K562 (cell line): ENCODE measurements around the gene OR7D2. TPM values are rescaled to one million over a fixed set of nuclear protein-coding genes. Genes with fewer than 3 reads are reported as not detected.
A peak's percentile ranks its signal among the peaks of the same experiment; 100 is the strongest.

Experiments used
- ATAC-seq: fragments of 200-7000 bp; cut with Tn5 transposase; 3 replicates; pipeline ENCODE4 v1.9.1; 2020; ENCODE audit warnings: moderate library complexity
- Bru-seq: library from RNA; stranded (reverse); fragments of 400-500 nt; gene quantifications from one replicate; lab custom pipeline; 2021; lab: Mats Ljungman, UMichigan
- BruChase-seq, 2 experiments: library from RNA; stranded (reverse); fragments of 400-500 nt; gene quantifications; one replicate each; lab custom pipeline; 2021; lab: Mats Ljungman, UMichigan
- BruUV-seq: library from RNA; stranded (reverse); fragments of 400-500 nt; replicated peaks from 2 replicates; lab custom pipeline; 2021; lab: Mats Ljungman, UMichigan
- CTCF ChIA-PET: fragments of 300-600 bp; formaldehyde crosslinking; extraction: SDS; loops from one replicate; lab custom pipeline; 2021; ENCODE audit warnings: low intra/inter-chr PET ratio; lab: Yijun Ruan, JAX
- POLR2A ChIA-PET: fragments of 300-600, 350-650 bp; sonication (Branson Sonifier 250); formaldehyde crosslinking; extraction: SDS; loops from one replicate; lab custom pipeline; 2021; ENCODE audit warnings: antibody characterized with exemption, inconsistent platforms; lab: Yijun Ruan, JAX
- DNase-seq, 4 experiments: peaks; one replicate each; pipeline versions ENCODE4 v3.0.0 to v3.0.0-alpha.2; 2011 to 2018; ENCODE audit warnings: low spot score in 3 of 4, mixed read lengths in 3 of 4; ENCODE audit errors: extremely low read depth in 1 of 4
- FAIRE-seq: peaks from 2 replicates; lab custom pipeline; 2011; peaks lifted over from hg19 to GRCh38; lab: Jason Lieb, UNC
- H2AFZ ChIP-seq: 2 replicates; pipeline ENCODE4 v1.6.0; 2011; ENCODE audit warnings: low read depth, low read length, control low read depth, inconsistent platforms
- H3K27ac ChIP-seq: fragments of 200-600 bp; 3 replicates; pipeline ENCODE4 v1.8.0; 2011; ENCODE audit warnings: low read depth, mild to moderate bottlenecking, control low read depth, inconsistent platforms, low read length, moderate library complexity, mixed read lengths; ENCODE audit errors: extremely low read depth
- H3K27me3 ChIP-seq, 2 experiments: fragments of 300-600 bp in 1 of 2; 2 replicates in 1 of 2; 3 replicates in 1 of 2; pipeline versions ENCODE4 v1.6.0 to v1.8.0; 2011; ENCODE audit warnings: inconsistent platforms in 2 of 2, low read length in 2 of 2, mild to moderate bottlenecking in 1 of 2, mixed read lengths in 1 of 2, moderate library complexity in 1 of 2; ENCODE audit not compliant: control insufficient read depth in 2 of 2, insufficient read depth in 2 of 2
- H3K36me3 ChIP-seq: fragments of 300-600 bp; 3 replicates; pipeline ENCODE4 v1.8.0; 2011; ENCODE audit warnings: mild to moderate bottlenecking, low read length, inconsistent platforms; ENCODE audit not compliant: control insufficient read depth, insufficient read depth
- H3K4me1 ChIP-seq, 2 experiments: fragments of 200-600 bp in 1 of 2; replicated peaks in 1 of 2; 2 replicates in 1 of 2; 3 replicates in 1 of 2; pipeline versions ENCODE4 v1.5.1 to v1.8.0; 2011; ENCODE audit warnings: inconsistent platforms in 2 of 2, low read length in 2 of 2, mild to moderate bottlenecking in 1 of 2, mixed read lengths in 1 of 2, moderate library complexity in 1 of 2; ENCODE audit not compliant: control insufficient read depth in 2 of 2, insufficient read depth in 2 of 2
- H3K4me2 ChIP-seq: 2 replicates; pipeline ENCODE4 v1.6.1; 2011; ENCODE audit warnings: low read length, control low read depth, inconsistent platforms, mixed read lengths; ENCODE audit not compliant: insufficient read depth
- H3K4me3 ChIP-seq: fragments of 200-600 bp; sonication (generic), shearing (Covaris generic); 2 replicates; pipeline ENCODE4 v1.5.1; 2016; ENCODE audit warnings: control low read depth, inconsistent platforms
- H3K79me2 ChIP-seq: fragments of 200-600 bp; 3 replicates; pipeline ENCODE4 v1.8.0; 2011; ENCODE audit warnings: low read length, inconsistent platforms; ENCODE audit not compliant: control insufficient read depth, insufficient read depth
- H3K9ac ChIP-seq, 2 experiments: 2 replicates each; pipeline versions ENCODE4 v1.6.0 to v1.6.1; 2011; ENCODE audit warnings: low read depth in 2 of 2, low read length in 2 of 2, control low read depth in 1 of 2, inconsistent platforms in 1 of 2, mild to moderate bottlenecking in 1 of 2, mixed read lengths in 1 of 2; ENCODE audit not compliant: insufficient read depth in 1 of 2
- H3K9me1 ChIP-seq: one replicate; pipeline ENCODE4 v1.6.0; 2011; ENCODE audit warnings: inconsistent platforms, mild to moderate bottlenecking, low read length, moderate library complexity; ENCODE audit not compliant: control insufficient read depth, insufficient read depth
- H3K9me3 ChIP-seq: replicated peaks from 2 replicates; pipeline ENCODE4 v1.5.1; 2011; ENCODE audit warnings: low read depth, low read length, inconsistent platforms; ENCODE audit not compliant: control insufficient read depth, insufficient read depth
- H4K20me1 ChIP-seq: replicated peaks from 2 replicates; pipeline ENCODE4 v1.6.1; 2011; ENCODE audit warnings: low read length, inconsistent platforms, mixed read lengths; ENCODE audit not compliant: control insufficient read depth, insufficient read depth
- ZNF384 ChIP-seq: IDR thresholded peaks from 2 replicates; pipeline ENCODE4 v1.6.1; 2012; ENCODE audit warnings: low read depth, low read length, improper control_type of control experiment
- WGBS: fragments of 100-300 bp; shearing (Covaris generic); methylation state at CpG from one replicate; pipeline ENCODE4 v1.1.6; 2016; ENCODE audit warnings: low coverage, mixed read lengths; ENCODE audit not compliant: insufficient coverage; ENCODE audit errors: missing lambda C conversion rate; 5-methylcytosine and 5-hydroxymethylcytosine counted together
- in situ Hi-C: fragments of 300-500 bp; cut with MboI; formaldehyde crosslinking; loops from 4 replicates; pipeline ENCODE4 v1.15.0; 2018; ENCODE audit warnings: inconsistent platforms, mixed read lengths
- intact Hi-C: fragments of 100-400 bp; cut with micrococcal nuclease; formaldehyde crosslinking; loops from 2 replicates; pipeline ENCODE4 v1.14.2; 2022
- long read RNA-seq, 3 experiments: library from polyadenylated mRNA in 2 of 3; library from RNA in 1 of 3; unstranded in 2 of 3; stranded (forward) in 1 of 3; transcript quantifications; one replicate each; pipeline ENCODE4 v2.0.0, GENCODE V29; 2019 to 2022
- polyA minus RNA-seq, 3 experiments: library from RNA; depleted of rRNA, polyadenylated mRNA; stranded (reverse); fragments of >200 nt; gene quantifications; 2 replicates each; pipeline ENCODE4 v1.2.3, GENCODE V29; 2011
- polyA plus RNA-seq, 8 experiments: library from polyadenylated mRNA; depleted of rRNA in 4 of 8; stranded (reverse) in 5 of 8; unstranded in 3 of 8; fragments of >200 nt; fragmentation: Nextera tagmentation in 2 of 8; fragmentation: Illumina TruSeq in 1 of 8; extraction: Ambion mirVana in 2 of 8; extraction: Trizol in 1 of 8; gene quantifications; 2 replicates each; pipeline versions ENCODE4 v1.2.1 to v1.2.3, GENCODE V29; 2011 to 2014; ENCODE audit warnings: inconsistent platforms in 1 of 8, missing spikeins in 1 of 8
- total RNA-seq, 7 experiments: library from RNA; depleted of rRNA in 6 of 7; stranded (reverse); fragments of >200 nt in 6 of 7; fragmentation: Illumina TruSeq in 2 of 7; extraction: Trizol in 2 of 7; gene quantifications; 2 replicates each; pipeline versions ENCODE4 v1.2.1 to v1.2.3, GENCODE V29; 2011 to 2021; ENCODE audit warnings: low replicate concordance in 1 of 7
- TF ChIP-seq, protein P1 (sequence below): sonication (generic); formaldehyde crosslinking; IDR thresholded peaks from 2 replicates; pipeline ENCODE4 v1.8.1; 2023; ENCODE audit warnings: mild to moderate bottlenecking, missing genetic modification reagents
- TF ChIP-seq, protein P2 (sequence below): fragments of 450-650 bp; IDR thresholded peaks from 2 replicates; pipeline ENCODE4 v1.6.1; 2016

OR7D2 gene
- 2.6 and 3.0 TPM in 2 replicates for total RNA-seq (2011; cell fraction: chromatin; rRNA removed; ENCODE audit: low replicate concordance)
- 1.8 and 2.0 TPM in 2 replicates for total RNA-seq (2011; cell fraction: nucleolus; rRNA removed)
- 3.1 TPM in 2 replicates for total RNA-seq (2011; cell fraction: nucleoplasm; rRNA removed)
- total RNA-seq (2014; rRNA removed) = 0.05 and 0.20 TPM in 2 replicates
- total RNA-seq (2014; rRNA removed; fragmentation: Illumina TruSeq; extraction: Trizol) = 0.45 and 0.51 TPM in 2 replicates
- 0.43 and 0.72 TPM in 2 replicates for total RNA-seq (2015; rRNA removed; fragmentation: Illumina TruSeq; extraction: Trizol)
- total RNA-seq (2021) = 0.40 and 0.49 TPM in 2 replicates
- polyA plus RNA-seq (2011; rRNA removed) = 0.75 and 1.2 TPM in 2 replicates
- polyA plus RNA-seq (2011; cell fraction: cytosol; rRNA removed) = 0.70 and 2.0 TPM in 2 replicates
- 1.7 and 1.8 TPM in 2 replicates for polyA plus RNA-seq (2011; cell fraction: nucleus; rRNA removed)
- polyA plus RNA-seq (2012) = 0.33 and 0.42 TPM in 2 replicates
- polyA plus RNA-seq (2014; fragmentation: Illumina TruSeq; extraction: Trizol) = 0.39 and 0.62 TPM in 2 replicates
- polyA plus RNA-seq (2014; fragmentation: Nextera tagmentation; extraction: Ambion mirVana) = under 1 TPM; 0.22 to 0.25 TPM
- 0.42 and 0.45 TPM in 2 replicates for polyA plus RNA-seq (2014; rRNA removed)
- 0.70 and 0.93 TPM in 2 replicates for polyA minus RNA-seq (2011; rRNA and poly(A)+ RNA removed)
- 0.48 and 0.55 TPM in 2 replicates for polyA minus RNA-seq (2011; cell fraction: cytosol; rRNA and poly(A)+ RNA removed)
- polyA minus RNA-seq (2011; cell fraction: nucleus; rRNA and poly(A)+ RNA removed) = 0.67 and 0.78 TPM in 2 replicates
- Bru-seq, nascent RNA = percentile 41 among the genes with signal in this experiment
- percentile 52 among the genes with signal in this experiment for BruChase-seq, experiment 1, labeled RNA remaining after a 2-hour chase
- percentile 52 among the genes with signal in this experiment for BruChase-seq, experiment 2, labeled RNA remaining after a 6-hour chase
- long read RNA-seq, experiment 1 = 0 reads
- long read RNA-seq, experiment 2 = 0 reads
- long read RNA-seq, experiment 3 = 0 reads

DNA sequence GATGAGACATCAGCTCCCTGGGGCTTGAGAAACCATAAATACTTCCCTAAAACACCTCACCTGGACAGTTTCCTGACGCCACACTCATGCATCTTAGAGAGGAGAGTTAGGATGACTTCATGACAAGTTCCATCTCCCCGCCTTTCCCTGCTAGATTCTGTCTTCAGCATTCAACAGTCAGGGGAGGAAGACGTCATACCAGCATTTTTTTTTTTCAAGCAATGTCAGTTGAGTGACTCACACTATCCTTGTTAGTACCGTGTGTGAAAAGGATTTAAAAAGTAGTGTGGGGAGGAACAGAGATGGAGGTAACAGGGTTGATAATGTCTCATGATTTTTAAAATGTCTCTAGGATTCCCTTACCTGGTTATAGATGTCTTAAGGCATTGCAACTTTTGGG is at the start of gene OR7D2:
Gene OR7D2 (plus strand): TSS at position 79 of the 400 bp plus-strand sequence. CDS start 6,803 bp downstream, outside the sequence.
- Histone ChIP-seq H3K4me1 (no peaks in the 10 kb centered on the region), H3K27me3 (no peaks in the 10 kb centered on the region), H3K9me1 (no peaks in the 10 kb centered on the region), H3K79me2 (no peaks in the 10 kb centered on the region), H4K20me1 (no peaks in the 10 kb centered on the region), H3K4me3 (no peak within 1 kb of the TSS), H3K4me2 (no peak within 1 kb of the TSS), H2AFZ (no peak within 1 kb of the TSS), H3K27ac (no peak within 1 kb of the TSS), H3K9ac (no peak within 1 kb of the TSS), H3K9me3 (no peaks in the 10 kb centered on the region), H3K36me3 (no peaks in the 10 kb centered on the region)
- 15% methylated on average over 4 of the region's 4 CpGs for WGBS
- TF ChIP-seq, protein P1, sequence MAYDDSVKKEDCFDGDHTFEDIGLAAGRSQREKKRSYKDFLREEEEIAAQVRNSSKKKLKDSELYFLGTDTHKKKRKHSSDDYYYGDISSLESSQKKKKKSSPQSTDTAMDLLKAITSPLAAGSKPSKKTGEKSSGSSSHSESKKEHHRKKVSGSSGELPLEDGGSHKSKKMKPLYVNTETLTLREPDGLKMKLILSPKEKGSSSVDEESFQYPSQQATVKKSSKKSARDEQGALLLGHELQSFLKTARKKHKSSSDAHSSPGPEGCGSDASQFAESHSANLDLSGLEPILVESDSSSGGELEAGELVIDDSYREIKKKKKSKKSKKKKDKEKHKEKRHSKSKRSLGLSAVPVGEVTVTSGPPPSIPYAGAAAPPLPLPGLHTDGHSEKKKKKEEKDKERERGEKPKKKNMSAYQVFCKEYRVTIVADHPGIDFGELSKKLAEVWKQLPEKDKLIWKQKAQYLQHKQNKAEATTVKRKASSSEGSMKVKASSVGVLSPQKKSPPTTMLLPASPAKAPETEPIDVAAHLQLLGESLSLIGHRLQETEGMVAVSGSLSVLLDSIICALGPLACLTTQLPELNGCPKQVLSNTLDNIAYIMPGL = no peak
- TF ChIP-seq, protein P2, sequence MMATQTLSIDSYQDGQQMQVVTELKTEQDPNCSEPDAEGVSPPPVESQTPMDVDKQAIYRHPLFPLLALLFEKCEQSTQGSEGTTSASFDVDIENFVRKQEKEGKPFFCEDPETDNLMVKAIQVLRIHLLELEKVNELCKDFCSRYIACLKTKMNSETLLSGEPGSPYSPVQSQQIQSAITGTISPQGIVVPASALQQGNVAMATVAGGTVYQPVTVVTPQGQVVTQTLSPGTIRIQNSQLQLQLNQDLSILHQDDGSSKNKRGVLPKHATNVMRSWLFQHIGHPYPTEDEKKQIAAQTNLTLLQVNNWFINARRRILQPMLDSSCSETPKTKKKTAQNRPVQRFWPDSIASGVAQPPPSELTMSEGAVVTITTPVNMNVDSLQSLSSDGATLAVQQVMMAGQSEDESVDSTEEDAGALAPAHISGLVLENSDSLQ = peak; percentile 15; the same call in 1 of the 2 replicates
- TF ChIP-seq ZNF384 = peak; percentile 70; the same call in 1 of the 2 replicates
- FAIRE-seq = no peak
- ChIA-PET CTCF (interaction anchor here (0.6 kb wide), 1 partner anchor 115 kb away, joined by 3 read pairs; no protein-coding TSS in a partner anchor), POLR2A (interaction anchor here (0.6 kb wide), 1 partner anchor 849 kb away, joined by 3 read pairs; no protein-coding TSS in a partner anchor)
- intact Hi-C loops = no loop called here
- DNase-seq = no peak
- no TSS peak for BruUV-seq
- in situ Hi-C loops = no loop called here
- no peak for ATAC-seq
